HG02981 (cell line): ENCODE results near the gene PRSS1.
"Not testable (repeated sequence)": the region's sequence is repeated elsewhere in the genome, so short reads cannot be mapped to it uniquely, and the experiment has no call there.

Experiments
- ATAC-seq: cut with Tn5 transposase; IDR thresholded peaks from one replicate; pipeline ENCODE4 v1.9.1; 2021; ENCODE audit warnings: mild to moderate bottlenecking, moderate library complexity; ENCODE audit not compliant: unreplicated experiment

The PRSS1 gene

DNA sequence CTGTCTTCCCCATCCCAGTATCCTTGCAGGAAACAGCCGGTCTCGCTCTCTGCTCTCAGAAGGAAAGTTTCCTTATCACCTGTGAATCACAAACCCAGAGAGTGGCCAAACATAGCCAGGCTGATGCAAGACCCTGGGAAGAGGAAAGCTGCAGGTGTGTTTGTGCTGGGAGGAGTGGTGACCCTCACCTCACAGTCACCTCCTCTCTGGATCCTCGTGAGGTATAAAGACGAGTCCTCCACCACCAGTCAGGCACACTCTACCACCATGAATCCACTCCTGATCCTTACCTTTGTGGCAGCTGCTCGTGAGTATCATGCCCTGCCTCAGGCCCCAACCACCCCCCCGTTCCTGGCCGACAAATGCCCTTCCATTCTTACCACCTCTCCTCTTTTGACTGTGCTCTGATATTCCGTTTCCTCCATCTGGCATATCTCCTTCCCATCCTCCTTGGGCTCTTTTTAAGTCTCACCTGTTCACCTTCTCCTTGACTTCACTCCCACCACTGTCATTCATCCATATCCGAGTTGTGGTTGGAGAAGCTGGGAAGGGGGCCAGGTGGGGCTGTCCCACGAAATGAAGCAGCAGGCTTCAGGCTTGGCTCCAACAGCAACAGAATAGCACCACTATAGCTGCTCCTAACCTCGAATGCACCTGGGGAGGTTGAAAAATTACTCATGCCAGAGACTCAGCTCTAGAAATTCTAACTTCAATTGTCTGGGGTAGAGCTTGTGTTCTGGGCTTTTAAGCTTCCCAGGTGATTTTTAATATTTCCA is at the start of gene PRSS1:
PRSS1 (plus strand) TSS at position 255 of the 776 bp plus-strand sequence; CDS start at position 268, 13 bp downstream.
- ATAC-seq, result no peak

DNA sequence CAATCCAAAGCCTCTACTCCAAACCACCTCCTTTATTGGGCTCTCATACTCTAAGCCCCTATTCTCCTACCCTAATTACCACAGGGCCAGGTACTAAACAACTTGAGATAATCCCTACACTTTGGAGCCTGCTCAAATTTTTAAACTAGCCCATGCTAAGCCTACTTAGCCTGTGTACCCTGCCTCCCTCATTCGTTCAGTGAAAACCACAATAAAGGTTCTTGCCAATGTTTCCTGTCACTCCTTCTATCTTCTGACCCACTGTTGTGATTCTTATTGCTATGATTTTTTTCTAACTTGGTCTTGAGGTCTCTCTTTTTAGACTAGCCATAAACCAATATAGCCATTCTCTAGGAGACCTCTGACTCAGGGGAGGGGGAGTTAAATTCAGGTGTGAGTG is 48.3 kb upstream of the PRSS1 start:
- ATAC-seq, result not testable (repeated sequence)

GRCh38 chr7:142703655-142704305 is 45.5 kb upstream of the PRSS1 start:
- ATAC-seq, result no peak

GRCh38 chr7:142708726-142709125 is 40.5 kb upstream of the PRSS1 start:
- not testable (repeated sequence) for ATAC-seq

GRCh38 chr7:142709921-142710320 is 39.4 kb upstream of the PRSS1 start:
- no peak for ATAC-seq

GRCh38 chr7:142711196-142711595 is 38.1 kb upstream of the PRSS1 start:
- no peak for ATAC-seq

DNA sequence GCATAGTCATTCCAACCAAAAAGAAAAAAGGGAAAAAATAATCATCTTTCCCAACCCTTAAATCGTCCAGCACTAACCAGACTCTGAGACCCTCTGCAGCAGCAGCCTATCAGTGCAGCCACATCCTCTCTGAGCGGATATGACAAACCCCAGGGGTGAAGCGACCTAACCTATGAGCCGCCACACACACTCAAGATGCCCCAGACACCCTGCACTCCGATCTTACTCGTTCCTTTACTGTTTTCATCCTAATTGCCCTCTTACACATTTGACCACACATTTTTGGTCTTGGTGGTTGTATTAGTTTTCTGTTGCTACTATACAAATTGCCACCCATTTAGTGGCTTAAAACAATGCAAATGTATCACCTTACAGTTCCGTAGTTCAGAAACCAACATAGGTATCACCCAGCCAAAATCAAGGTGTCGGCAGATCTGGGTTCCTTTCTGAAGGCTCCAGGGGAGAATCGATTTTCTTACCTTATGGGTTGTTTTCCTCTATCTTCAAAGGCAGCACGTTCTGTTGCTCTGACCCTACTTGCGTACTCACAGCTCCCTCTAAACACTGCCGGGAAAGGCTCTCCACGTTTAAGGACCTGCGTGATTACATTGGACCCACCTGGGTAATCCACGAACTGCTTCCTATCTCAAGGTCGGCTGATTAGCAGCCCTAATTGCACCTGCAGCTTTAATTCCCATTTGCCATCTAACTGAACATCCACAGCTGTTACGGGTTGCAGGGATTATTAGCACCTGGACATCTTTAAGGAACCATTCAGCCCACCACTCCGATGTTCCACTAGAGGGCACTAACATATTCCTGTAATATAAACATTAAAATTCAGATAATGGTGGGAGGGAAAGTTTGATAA is 37.3 kb upstream of the PRSS1 start:
- ATAC-seq, result no peak

DNA sequence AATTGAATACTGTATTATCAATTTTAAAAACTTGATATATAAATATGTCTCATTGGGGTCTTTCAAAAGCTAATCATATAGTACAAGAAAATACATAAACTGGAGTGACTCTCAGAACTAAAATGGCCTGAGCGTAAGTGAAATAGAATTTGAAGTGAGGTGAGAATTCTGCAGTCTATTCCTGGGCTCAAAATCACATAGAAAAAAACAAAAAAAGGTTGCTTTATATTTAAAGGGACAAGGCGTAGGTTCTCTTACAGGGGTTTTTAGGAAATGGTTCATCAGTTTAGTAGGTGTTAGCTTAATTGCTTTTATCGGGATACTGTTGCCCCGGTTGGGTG is 36.7 kb upstream of the PRSS1 start:
- ATAC-seq, result no peak

DNA sequence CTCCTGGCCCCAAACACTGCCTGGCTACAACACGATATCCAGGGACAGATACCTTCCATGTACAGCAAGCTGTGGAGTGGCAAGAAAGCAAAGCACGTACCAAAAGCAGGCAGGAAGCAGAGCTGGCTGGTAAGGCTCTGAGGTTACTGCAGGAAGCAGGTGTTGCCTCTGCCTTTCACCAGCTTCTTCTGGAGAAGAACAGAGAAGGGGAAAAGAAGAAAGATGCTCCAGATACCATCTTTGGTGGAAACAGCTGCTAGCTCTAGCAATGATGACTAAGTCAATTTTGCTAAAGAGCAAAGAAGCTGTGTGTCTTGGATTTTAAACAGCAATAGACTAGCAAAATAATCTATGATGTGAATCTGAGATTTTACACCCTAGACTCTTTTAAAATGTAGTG is 34.9 kb upstream of the PRSS1 start:
- no peak for ATAC-seq

DNA sequence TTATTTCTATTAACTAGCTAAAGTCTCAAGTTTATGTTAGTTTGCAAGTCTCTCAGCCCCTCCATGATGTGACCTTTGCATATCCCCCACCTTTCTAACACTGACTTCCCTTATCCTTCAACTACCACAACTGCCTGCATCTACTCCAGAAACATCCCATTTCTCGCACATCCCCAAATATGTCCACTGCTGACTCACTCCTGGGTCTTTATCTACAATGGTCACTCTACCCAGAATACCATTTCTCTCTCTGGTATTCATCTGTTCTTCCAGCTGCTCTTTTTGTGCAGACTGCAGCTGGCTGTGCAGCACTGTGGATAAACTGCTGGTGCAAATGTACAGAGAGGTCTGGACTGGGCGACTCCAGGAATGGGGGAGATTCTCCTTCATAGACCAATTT is 32.7 kb upstream of the PRSS1 start:
- ATAC-seq, result no peak

GRCh38 chr7:142717453-142717852 is 31.8 kb upstream of the PRSS1 start:
- no peak for ATAC-seq

- no peak for ATAC-seq
These were observed 31.0 kb upstream of the PRSS1 start for GRCh38 chr7:142718313-142718712.

- no peak for ATAC-seq
These were observed 29.0 kb upstream of the PRSS1 start for GRCh38 chr7:142720172-142720773.

GRCh38 chr7:142720986-142721385 is 28.3 kb upstream of the PRSS1 start:
- ATAC-seq, result no peak

DNA sequence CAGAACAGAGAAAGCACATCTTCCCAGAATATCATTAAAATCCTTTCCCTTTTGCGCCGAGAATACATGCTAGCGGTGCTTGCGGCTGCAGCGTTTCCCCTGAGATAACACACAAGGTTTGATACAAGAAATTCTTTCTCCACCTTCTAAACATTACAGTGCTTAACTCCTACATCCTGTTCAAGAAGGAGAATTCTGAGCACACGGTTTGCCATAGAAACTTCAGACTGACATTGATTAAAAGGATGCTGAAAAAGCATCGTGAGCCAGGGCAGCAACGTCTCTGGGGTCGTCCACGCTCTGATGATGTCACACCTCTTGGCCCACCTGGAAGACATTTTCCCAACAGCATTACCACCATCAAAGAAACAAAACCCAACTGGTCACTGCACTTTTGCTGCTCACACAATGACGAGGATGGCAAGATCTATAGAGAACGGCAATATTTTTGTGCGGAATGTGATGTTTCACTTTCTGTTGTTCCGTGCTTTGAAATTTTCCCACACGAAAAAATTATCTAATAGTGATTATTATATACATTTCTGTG is 27.0 kb upstream of the PRSS1 start:
- no peak for ATAC-seq

DNA sequence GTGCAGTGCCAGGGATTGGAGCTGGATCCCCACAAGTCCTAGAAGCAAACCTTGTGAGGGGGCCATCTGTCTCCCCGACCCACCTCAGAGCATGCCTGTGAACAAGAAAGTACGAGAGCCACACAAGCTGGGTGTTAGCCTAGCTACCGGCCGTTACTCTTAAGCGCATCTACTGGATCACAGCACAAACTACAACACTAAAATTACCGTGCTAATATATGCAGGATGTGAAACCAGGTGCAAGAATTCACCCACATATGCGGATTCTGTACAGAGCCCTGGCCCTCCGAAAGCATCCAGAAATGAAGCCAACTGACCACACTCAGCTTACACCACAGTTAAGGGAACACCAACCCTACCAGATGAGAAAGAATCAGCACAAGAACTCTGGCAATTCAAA is 16.0 kb upstream of the PRSS1 start:
- ATAC-seq, result no peak

DNA sequence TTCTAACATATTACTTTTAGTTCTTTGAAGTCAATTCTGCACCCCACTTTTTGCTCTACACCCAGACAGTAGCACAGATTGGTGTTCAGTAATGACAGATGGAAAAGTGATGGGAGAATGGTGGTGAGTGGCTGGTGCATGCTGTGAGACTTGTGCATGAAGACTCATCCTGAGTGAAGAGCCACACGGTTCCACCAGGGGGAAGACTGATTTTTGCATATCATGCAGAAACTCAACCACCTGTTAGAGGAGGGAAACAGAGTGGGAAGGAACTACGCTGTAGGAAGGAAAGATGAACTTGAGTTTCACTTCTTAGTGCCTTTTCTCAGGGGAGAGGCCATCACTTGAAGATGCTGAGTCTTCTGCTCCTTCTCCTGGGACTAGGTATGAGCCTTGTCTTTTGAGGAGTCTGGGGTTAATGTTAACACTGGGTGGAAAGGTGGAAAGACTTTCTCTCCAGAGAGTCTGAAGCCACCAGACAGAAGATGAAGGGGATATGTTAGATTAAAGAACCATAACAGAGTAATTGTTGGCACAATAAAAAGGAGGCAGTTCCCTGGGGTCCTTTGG is 9.3 kb upstream of the PRSS1 start:
- ATAC-seq, result peak; percentile 78

DNA sequence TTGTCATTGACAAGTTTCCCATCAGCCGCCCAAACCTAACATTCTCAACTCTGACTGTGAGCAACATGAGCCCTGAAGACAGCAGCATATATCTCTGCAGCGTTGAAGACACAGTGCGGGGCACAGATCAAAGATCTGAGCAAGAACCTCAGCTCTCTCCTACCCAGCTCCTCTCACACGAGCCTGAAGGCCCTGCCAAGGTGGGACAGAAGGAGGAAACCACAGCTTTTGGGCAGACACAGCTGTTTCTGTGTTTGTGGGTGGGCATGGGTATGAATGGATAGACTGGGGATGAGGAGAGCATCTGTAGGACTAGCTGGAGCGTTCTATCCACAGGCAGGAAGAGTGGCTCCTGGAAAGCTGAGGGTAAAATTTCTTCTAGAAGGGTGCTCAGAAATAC is 8.5 kb upstream of the PRSS1 start:
- ATAC-seq, result no peak

DNA sequence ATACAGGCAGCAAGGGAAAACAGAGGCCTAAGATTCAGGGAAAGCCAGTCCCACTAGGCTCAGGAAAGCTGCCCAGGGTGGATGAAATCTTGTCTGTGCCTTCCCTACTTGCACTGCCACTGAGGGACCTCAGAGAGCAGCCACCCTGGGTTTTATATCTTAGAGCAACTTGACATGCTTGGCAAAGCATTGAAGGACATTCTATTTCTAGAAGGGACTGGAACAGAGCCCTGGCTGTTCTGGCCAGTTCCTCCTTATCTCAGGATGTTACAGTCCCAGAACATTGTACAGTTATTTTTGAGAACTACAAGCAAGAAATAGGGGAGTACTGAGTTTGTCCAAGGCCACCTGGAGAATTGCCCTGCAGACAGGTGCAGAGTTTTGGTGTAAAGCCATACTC is 7.3 kb upstream of the PRSS1 start:
- ATAC-seq, result not testable (repeated sequence)

- ATAC-seq, result no peak
These were observed 4.1 kb upstream of the PRSS1 start for GRCh38 chr7:142745091-142745635.
